B cell (primary cell): Measurements from ENCODE around the gene SETDB2. TPM values are rescaled to one million over a fixed set of nuclear protein-coding genes. Genes with fewer than 3 reads are reported as not detected.
A peak's percentile ranks its signal among the peaks of the same experiment; 100 is the strongest.

Source experiments
- ATAC-seq: fragments of 200-7000 bp; cut with Tn5 transposase; one replicate; pipeline ENCODE4 v1.10.0; 2021; ENCODE audit warnings: low read depth, mild to moderate bottlenecking, moderate number of reproducible peaks, moderate library complexity
- CTCF ChIA-PET: fragments of 350-600 bp; sonication (Branson Sonifier 250); formaldehyde crosslinking; loops from one replicate; lab custom pipeline; 2021; ENCODE audit warnings: antibody characterized with exemption, inconsistent platforms; lab: Charles Lee
- POLR2A ChIA-PET: fragments of 350-600 bp; sonication (Branson Sonifier 250); formaldehyde crosslinking; loops from one replicate; lab custom pipeline; 2021; ENCODE audit warnings: antibody characterized with exemption; lab: Charles Lee
- DNase-seq: peaks from one replicate; pipeline ENCODE4 v3.0.0; 2013
- H2AFZ ChIP-seq: 2 replicates; pipeline ENCODE4 v1.6.1; 2012; ENCODE audit warnings: mild to moderate bottlenecking, low read depth, low read length; ENCODE audit not compliant: insufficient read depth, poor library complexity, severe bottlenecking
- H3K27ac ChIP-seq, 2 donors: 1 replicate in 1 of 2; 2 replicates in 1 of 2; pipeline ENCODE4 v1.5.1; 2012 to 2013; ENCODE audit warnings: low read length in 2 of 2, mild to moderate bottlenecking in 2 of 2, moderate library complexity in 1 of 2
- H3K27me3 ChIP-seq, 4 experiments: fragments of 200-600 bp in 1 of 4; sonication (generic) in 1 of 4; replicated peaks in 1 of 4; 1 replicate in 2 of 4; 2 replicates in 2 of 4; pipeline versions ENCODE4 v1.6.1 to v1.7.0; 2013 to 2016; ENCODE audit warnings: low read length in 3 of 4, mild to moderate bottlenecking in 2 of 4, mixed read lengths in 1 of 4, moderate library complexity in 1 of 4; ENCODE audit not compliant: insufficient read depth in 4 of 4, control insufficient read depth in 3 of 4; ENCODE audit errors: control extremely low read depth in 1 of 4
- H3K36me3 ChIP-seq, 2 experiments: replicated peaks in 1 of 2; 1 replicate in 1 of 2; 2 replicates in 1 of 2; pipeline versions ENCODE4 v1.6.1 to v1.7.1; 2013; ENCODE audit warnings: low read length in 1 of 2; ENCODE audit not compliant: insufficient read depth in 2 of 2, control insufficient read depth in 1 of 2; ENCODE audit errors: control extremely low read depth in 1 of 2, extremely low read depth in 1 of 2
- H3K4me1 ChIP-seq, 2 donors: fragments of 200-600 bp in 1 of 2; sonication (generic) in 1 of 2; 1 replicate in 1 of 2; 2 replicates in 1 of 2; pipeline versions ENCODE4 v1.5.1 to v1.6.1; 2013 to 2017; ENCODE audit warnings: low read length in 2 of 2; ENCODE audit not compliant: control insufficient read depth in 2 of 2, insufficient read depth in 2 of 2
- H3K4me2 ChIP-seq: replicated peaks from 2 replicates; pipeline ENCODE3; 2012; ENCODE audit warnings: mild to moderate bottlenecking, low read depth, low read length; ENCODE audit not compliant: poor library complexity, severe bottlenecking
- H3K4me3 ChIP-seq, 5 experiments: fragments of 200-600 bp in 1 of 5; sonication (generic) in 1 of 5; 1 replicate in 3 of 5; 2 replicates in 2 of 5; pipeline versions ENCODE4 v1.5.1 to v1.7.0; 2011 to 2016; ENCODE audit warnings: low read length in 4 of 5, mild to moderate bottlenecking in 4 of 5, low read depth in 2 of 5, control low read depth in 1 of 5, moderate library complexity in 1 of 5; ENCODE audit not compliant: insufficient read depth in 1 of 5; ENCODE audit errors: control extremely low read depth in 1 of 5, extremely low read depth in 1 of 5
- H3K79me2 ChIP-seq: fragments of 200-600 bp; sonication (generic); one replicate; pipeline ENCODE4 v1.6.0; 2016; ENCODE audit warnings: low read length; ENCODE audit not compliant: control insufficient read depth, insufficient read depth
- H3K9ac ChIP-seq: fragments of 200-600 bp; sonication (generic); 2 replicates; pipeline ENCODE4 v1.6.1; 2017; ENCODE audit warnings: mild to moderate bottlenecking, low read length, moderate library complexity
- H3K9me3 ChIP-seq, 3 donors: one replicate each; pipeline versions ENCODE4 v1.6.1 to v1.7.1; 2013; ENCODE audit warnings: low read length in 2 of 3; ENCODE audit not compliant: control insufficient read depth in 2 of 3, insufficient read depth in 1 of 3; ENCODE audit errors: control extremely low read depth in 1 of 3
- H4K20me1 ChIP-seq: 2 replicates; pipeline ENCODE4 v1.6.0; 2012; ENCODE audit warnings: mild to moderate bottlenecking, low read length; ENCODE audit not compliant: insufficient read depth, control insufficient read depth, poor library complexity, severe bottlenecking
- H3K27ac Mint-ChIP-seq: one replicate; pipeline ENCODE4 v1.8.0; 2021; ENCODE audit warnings: mixed read lengths
- H3K27me3 Mint-ChIP-seq: one replicate; pipeline ENCODE4 v1.8.0; 2021; ENCODE audit warnings: mixed read lengths
- H3K4me1 Mint-ChIP-seq: one replicate; pipeline ENCODE4 v1.8.0; 2021; ENCODE audit warnings: mixed read lengths
- H3K4me3 Mint-ChIP-seq: one replicate; pipeline ENCODE4 v1.8.0; 2021; ENCODE audit warnings: mixed read lengths
- H3K9me3 Mint-ChIP-seq: one replicate; pipeline ENCODE4 v1.8.0; 2022; ENCODE audit warnings: mixed read lengths; ENCODE audit not compliant: insufficient read depth
- CTCF ChIP-seq: fragments of 200-600 bp; IDR thresholded peaks from one replicate; pipeline ENCODE4 v1.8.0; 2022; ENCODE audit warnings: antibody characterized with exemption, mild to moderate bottlenecking
- EZH2 ChIP-seq: IDR thresholded peaks from 2 replicates; pipeline ENCODE4 v1.6.1; 2012; ENCODE audit warnings: borderline replicate concordance, low read depth, mild to moderate bottlenecking, moderate library complexity, low read length; ENCODE audit not compliant: insufficient read depth, poor library complexity, severe bottlenecking
- WGBS: methylation state at CpG from one replicate; pipeline ENCODE4 v1.1.5; 2013; ENCODE audit warnings: missing lambda C conversion rate; ENCODE audit not compliant: insufficient coverage; 5-methylcytosine and 5-hydroxymethylcytosine counted together
- intact Hi-C: fragments of 100-400 bp; cut with micrococcal nuclease; formaldehyde crosslinking; loops from one replicate; pipeline ENCODE4 v1.10.0; 2022
- polyA plus RNA-seq: library from polyadenylated mRNA; depleted of rRNA; stranded (reverse); fragments of >200 nt; gene quantifications from 2 replicates; pipeline ENCODE4 v1.2.3, GENCODE V29; 2012
- total RNA-seq, 2 donors: library from RNA; stranded (reverse); fragments of 120-200 nt in 1 of 2; gene quantifications; 1 replicate in 1 of 2; 2 replicates in 1 of 2; pipeline versions ENCODE4 v1.2.3 to v1.2.4, GENCODE V29; 2013 to 2022

Gene SETDB2
- total and polyA plus RNA-seq, 2 donors (not counting 1 experiment from before 2014, with no cell fraction given): 12.0 to 38.2 TPM

GRCh38 chr13:49530457-49530856, 86.4 kb downstream of the SETDB2 start:
- H3K4me1 Mint-ChIP-seq: peaks cover 66% of the 10 kb centered on the region
- H3K9ac ChIP-seq: peak overlapping the region; percentile 14
- CTCF ChIA-PET: interaction anchor here (0.6 to 1.0 kb wide), 5 partner anchors 9 to 205 kb away, joined by 3 to 5 read pairs (median 3); no protein-coding TSS in a partner anchor
- intact Hi-C loops: loop anchor here (1.0 to 2.0 kb wide), 2 partner anchors 34 to 54 kb away; partner anchors contain the start of gene RCBTB1
- H3K27me3 Mint-ChIP-seq: no peaks in the 10 kb centered on the region
- H4K20me1 ChIP-seq: no peaks in the 10 kb centered on the region
- H3K27me3 ChIP-seq: no peaks in the 10 kb centered on the region
- no peaks in the 10 kb centered on the region for H3K79me2 ChIP-seq
- H3K4me1 ChIP-seq: peaks cover 44 to 50% of the 10 kb centered on the region in 2 donors
- DNase-seq: peak; percentile 77
- H3K4me3 ChIP-seq: peak overlapping the region in 1 of 5 experiments; percentile 5
- POLR2A ChIA-PET: interaction anchor here (0.6 to 1.3 kb wide), 3 partner anchors 34 to 90 kb away, joined by 3 to 5 read pairs (median 4); partner anchors contain the start of gene RCBTB1
- H3K27ac Mint-ChIP-seq: peak overlapping the region; percentile 92
- no peak for TF ChIP-seq EZH2
- TF ChIP-seq CTCF: no peak
- WGBS: 0% methylated on average over 1 of the region's 7 CpGs
- H3K4me3 Mint-ChIP-seq: peak overlapping the region; percentile 59
- peak overlapping the region; percentile 65 for H2AFZ ChIP-seq
- H3K9me3 Mint-ChIP-seq: no peaks in the 10 kb centered on the region
- peak overlapping the region; percentile 66 to 82 for H3K27ac ChIP-seq
- H3K4me2 ChIP-seq: peak overlapping the region; percentile 53
- peaks cover 0 to 12% of the 10 kb centered on the region in 2 experiments for H3K36me3 ChIP-seq
- H3K9me3 ChIP-seq: no peaks in the 10 kb centered on the region
- peak; percentile 84 for ATAC-seq

- Histone ChIP-seq H4K20me1 (no peaks in the 10 kb centered on the region), H3K4me1 (peaks cover 50 to 59% of the 10 kb centered on the region in 2 donors), H3K36me3 (peaks cover 0 to 6% of the 10 kb centered on the region in 2 experiments), H3K9ac (no peak overlapping the region), H3K4me3 (peak overlapping the region in 1 of 5 experiments; percentile 38), H3K27ac (peak overlapping the region; percentile 74 to 83), H3K79me2 (no peaks in the 10 kb centered on the region), H2AFZ (no peak overlapping the region), H3K9me3 (no peaks in the 10 kb centered on the region), H3K4me2 (peak overlapping the region; percentile 49), H3K27me3 (no peaks in the 10 kb centered on the region)
- H3K9me3 Mint-ChIP-seq: no peaks in the 10 kb centered on the region
- ATAC-seq (no peak), DNase-seq (no peak)
- whole genome bisulfite sequencing: 50% methylated on average over 1 of the region's 1 CpG
- H3K4me3 Mint-ChIP-seq: peak overlapping the region; percentile 58
- TF ChIP-seq CTCF: no peak
- TF ChIP-seq EZH2: no peak
- ChIA-PET CTCF (interaction anchor here (0.6 to 1.1 kb wide), 3 partner anchors 13 to 90 kb away, joined by 3 to 4 read pairs (median 3); no protein-coding TSS in a partner anchor), POLR2A (interaction anchor here (1.3 kb wide), 1 partner anchor 36 kb away, joined by 5 read pairs; the partner anchor contains the start of gene PHF11)
- no peaks in the 10 kb centered on the region for H3K27me3 Mint-ChIP-seq
- intact Hi-C loops: loop anchor here (2.0 kb wide), 1 partner anchor 88 kb away; the partner anchor contains the start of genes CAB39L and SETDB2
- H3K4me1 Mint-ChIP-seq: peaks cover 79% of the 10 kb centered on the region
- H3K27ac Mint-ChIP-seq: peak overlapping the region; percentile 62
Observed at GRCh38 chr13:49532593-49532992, 88.5 kb downstream of the SETDB2 start.
